Heart left ventricle (tissue), 13 donors: ENCODE measurements around the gene EIF4E3.

Source experiments
- POLR2A ChIP-seq, 2 donors: fragments of 450-650 bp; IDR thresholded peaks; one replicate each; pipeline ENCODE4 v1.6.1; 2017; ENCODE audit warnings: antibody characterized with exemption in 2 of 2, mild to moderate bottlenecking in 2 of 2, moderate library complexity in 2 of 2
- TF ChIP-seq, protein P1 (sequence below), 12 donors: fragments of 200-600 bp; sonication (generic) in 4 of 12; IDR thresholded peaks; one replicate each; pipeline versions ENCODE4 v1.5.0 to v1.8.0; 2018 to 2022; ENCODE audit warnings: antibody characterized with exemption in 12 of 12, mild to moderate bottlenecking in 5 of 12
- donor health status: ischemic (EF 13 %, LVEDD 7.1; RV severe dilation, severe dysfunction).
- donor health status: DM: no; HTN: yes; CAD: no.
- donor health status: DM: no; HTN: no; CAD: no.
- donor health status: ischemic (EF 25% LVEDD 6.9; RV normal size, moderate dysfunction).
- donor health status: ischemic (EF 25% LVEDD 5.7; RV mildly dilated, moderate dysfunction).
- donor health status: ischemic (EF 35%, LVEDD 5.7; RV mildly dilated, moderate dysfunction).
- donor health status: nonischemic (EF 11% LVEDD 7.7; RV severe dilation, severe dysfunction).
- donor health status: DM: yes; HTN: yes; CAD: no.
- donor health status: PGD.
- donor health status: ischemic (EF 29% LVEDD 5.4; RV normal size, mild dysfunction).
- donor health status: nonischemic (EF 23%, LVEDD 6.1; RV moderate dilation, normal function).

DNA sequence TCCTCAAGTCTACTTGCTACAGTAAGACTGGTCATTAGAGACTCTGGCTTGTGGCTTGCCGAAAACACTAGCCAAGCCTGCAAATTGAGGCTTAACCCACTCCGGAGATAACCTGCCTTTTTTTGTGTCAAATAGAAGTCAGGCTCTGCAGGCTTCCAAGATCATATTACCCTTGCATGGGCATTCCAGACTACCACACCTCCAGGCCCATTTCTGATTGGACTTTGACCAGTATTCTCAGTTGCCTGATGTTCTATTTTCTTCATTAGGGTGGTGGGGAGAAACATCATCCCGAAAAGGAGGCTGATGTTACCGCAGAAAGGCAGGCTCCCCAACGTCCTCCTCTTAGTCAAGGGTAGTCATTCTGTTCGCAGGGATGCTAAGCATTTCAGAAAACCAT is 73.6 kb downstream of the EIF4E3 start:
- TF ChIP-seq, protein P1, sequence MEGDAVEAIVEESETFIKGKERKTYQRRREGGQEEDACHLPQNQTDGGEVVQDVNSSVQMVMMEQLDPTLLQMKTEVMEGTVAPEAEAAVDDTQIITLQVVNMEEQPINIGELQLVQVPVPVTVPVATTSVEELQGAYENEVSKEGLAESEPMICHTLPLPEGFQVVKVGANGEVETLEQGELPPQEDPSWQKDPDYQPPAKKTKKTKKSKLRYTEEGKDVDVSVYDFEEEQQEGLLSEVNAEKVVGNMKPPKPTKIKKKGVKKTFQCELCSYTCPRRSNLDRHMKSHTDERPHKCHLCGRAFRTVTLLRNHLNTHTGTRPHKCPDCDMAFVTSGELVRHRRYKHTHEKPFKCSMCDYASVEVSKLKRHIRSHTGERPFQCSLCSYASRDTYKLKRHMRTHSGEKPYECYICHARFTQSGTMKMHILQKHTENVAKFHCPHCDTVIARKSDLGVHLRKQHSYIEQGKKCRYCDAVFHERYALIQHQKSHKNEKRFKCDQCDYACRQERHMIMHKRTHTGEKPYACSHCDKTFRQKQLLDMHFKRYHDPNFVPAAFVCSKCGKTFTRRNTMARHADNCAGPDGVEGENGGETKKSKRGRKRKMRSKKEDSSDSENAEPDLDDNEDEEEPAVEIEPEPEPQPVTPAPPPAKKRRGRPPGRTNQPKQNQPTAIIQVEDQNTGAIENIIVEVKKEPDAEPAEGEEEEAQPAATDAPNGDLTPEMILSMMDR (IDR thresholded peaks at IDR 0.05), result no peak
- no peak for TF ChIP-seq POLR2A (IDR thresholded peaks at IDR 0.05)
